ENCODE results near the gene RBPJL.
"Not testable (repeated sequence)": the region's sequence is repeated elsewhere in the genome, so short reads cannot be mapped to it uniquely, and the experiment has no call there.

RBPJL gene

GRCh38 chr20:45342855-45343531, 36.4 kb downstream of the RBPJL start:
- no peak for DNase-seq

GRCh38 chr20:45343532-45344167, 37.0 kb downstream of the RBPJL start:
- DNase-seq, result no peak

GRCh38 chr20:45344168-45344860, 37.7 kb downstream of the RBPJL start:
- peak; percentile 88 for DNase-seq

- no peak for DNase-seq
Observed at GRCh38 chr20:45345104-45345936, 38.7 kb downstream of the RBPJL start.

- DNase-seq, result no peak
Observed at GRCh38 chr20:45346291-45346718, 39.7 kb downstream of the RBPJL start.

GRCh38 chr20:45346851-45347250, 40.2 kb downstream of the RBPJL start:
- peak; percentile 35 for DNase-seq

GRCh38 chr20:45347297-45347935, 40.8 kb downstream of the RBPJL start:
- DNase-seq, result no peak

GRCh38 chr20:45347936-45348778, 41.5 kb downstream of the RBPJL start, which contains the start of gene SDC4:
Gene SDC4 (minus strand): TSS chr20:45348424. CDS start chr20:45348384, 40 bp downstream.
- DNase-seq, result peak; percentile 60

- DNase-seq, result no peak
Observed at GRCh38 chr20:45350217-45350616, 43.6 kb downstream of the RBPJL start.

- DNase-seq, result not testable (repeated sequence)
Observed at GRCh38 chr20:45350795-45351194, 44.2 kb downstream of the RBPJL start.

GRCh38 chr20:45352729-45353128, 46.1 kb downstream of the RBPJL start:
- no peak for DNase-seq

GRCh38 chr20:45353746-45354145, 47.1 kb downstream of the RBPJL start:
- no peak for DNase-seq

- DNase-seq, result peak; percentile 46
Observed at GRCh38 chr20:45354423-45355208, 48.0 kb downstream of the RBPJL start.

GRCh38 chr20:45355209-45356084, 48.8 kb downstream of the RBPJL start:
- DNase-seq, result peak; percentile 55

- peak; percentile 72 for DNase-seq
Observed at GRCh38 chr20:45358282-45359068, 51.8 kb downstream of the RBPJL start.

GRCh38 chr20:45359069-45359405, 52.4 kb downstream of the RBPJL start:
- peak; percentile 50 for DNase-seq

- peak; percentile 60 for DNase-seq
Observed at GRCh38 chr20:45359406-45360148, 52.9 kb downstream of the RBPJL start.

GRCh38 chr20:45361793-45362192, 55.2 kb downstream of the RBPJL start:
- no peak for DNase-seq

All from fibroblast of skin of scalp (primary cell).